GM23248 (cell line): ENCODE results near the gene SOX10. TPM values are rescaled to one million over a fixed set of nuclear protein-coding genes. Genes with fewer than 3 reads are reported as not detected.
"Not testable (repeated sequence)": the region's sequence is repeated elsewhere in the genome, so short reads cannot be mapped to it uniquely, and the experiment has no call there.

Source experiments
- DNase-seq: peaks from one replicate; pipeline ENCODE4 v3.0.0-alpha.2; 2015
- H2AFZ ChIP-seq: fragments of 200-600 bp; sonication (generic); 2 replicates; pipeline ENCODE4 v1.6.1; 2016; ENCODE audit warnings: antibody characterized with exemption
- H3F3A ChIP-seq: fragments of 200-600 bp; sonication (generic); 2 replicates; pipeline ENCODE4 v1.6.1; 2016; ENCODE audit warnings: mild to moderate bottlenecking, antibody characterized with exemption, mixed run types; ENCODE audit not compliant: insufficient read depth
- H3K27ac ChIP-seq: fragments of 200-600 bp; sonication (generic); 2 replicates; pipeline ENCODE4 v1.5.1; 2016; ENCODE audit warnings: mild to moderate bottlenecking
- H3K27me3 ChIP-seq: fragments of 200-600 bp; sonication (generic); replicated peaks from 2 replicates; pipeline ENCODE4 v1.6.1; 2016; ENCODE audit warnings: mild to moderate bottlenecking; ENCODE audit not compliant: insufficient read depth
- H3K36me3 ChIP-seq: fragments of 200-600 bp; sonication (generic); 2 replicates; pipeline ENCODE4 v1.6.1; 2016; ENCODE audit warnings: low read depth, mild to moderate bottlenecking
- H3K4me1 ChIP-seq: fragments of 200-600 bp; sonication (generic); 2 replicates; pipeline ENCODE4 v1.6.1; 2016; ENCODE audit warnings: mild to moderate bottlenecking; ENCODE audit not compliant: insufficient read depth
- H3K4me2 ChIP-seq: fragments of 200-600 bp; sonication (generic); one replicate; pipeline ENCODE4 v1.6.1; 2016; ENCODE audit warnings: mild to moderate bottlenecking; ENCODE audit not compliant: unreplicated experiment
- H3K4me3 ChIP-seq: fragments of 200-600 bp; sonication (generic); 2 replicates; pipeline ENCODE4 v1.5.1; 2016; ENCODE audit warnings: mild to moderate bottlenecking
- H3K79me2 ChIP-seq: fragments of 200-600 bp; sonication (generic); 2 replicates; pipeline ENCODE4 v1.6.1; 2016; ENCODE audit warnings: mild to moderate bottlenecking; ENCODE audit not compliant: insufficient read depth
- H3K9ac ChIP-seq: fragments of 200-600 bp; sonication (generic); 2 replicates; pipeline ENCODE4 v1.6.1; 2016; ENCODE audit warnings: mild to moderate bottlenecking
- H3K9me2 ChIP-seq: fragments of 200-600 bp; sonication (generic); 2 replicates; pipeline ENCODE4 v1.6.1; 2016; ENCODE audit warnings: mixed run types, mild to moderate bottlenecking, moderate library complexity; ENCODE audit not compliant: insufficient read depth
- H3K9me3 ChIP-seq: fragments of 200-600 bp; sonication (generic); one replicate; pipeline ENCODE4 v1.6.1; 2017; ENCODE audit warnings: low read depth
- H4K20me1 ChIP-seq: fragments of 200-600 bp; sonication (generic); 2 replicates; pipeline ENCODE4 v1.6.0; 2016; ENCODE audit not compliant: insufficient read depth
- EZH2 ChIP-seq: fragments of 200-600 bp; sonication (generic); IDR thresholded peaks from 2 replicates; pipeline ENCODE4 v1.6.1; 2018; ENCODE audit warnings: antibody characterized with exemption, mild to moderate bottlenecking; ENCODE audit not compliant: insufficient read depth, poor library complexity, severe bottlenecking
- EZH2phosphoT487 ChIP-seq: fragments of 200-600 bp; sonication (generic); IDR thresholded peaks from 2 replicates; pipeline ENCODE4 v1.6.1; 2018; ENCODE audit warnings: antibody characterized with exemption, moderate library complexity, mild to moderate bottlenecking, low read depth; ENCODE audit not compliant: insufficient read depth
- WGBS, 2 experiments: methylation state at CpG; one replicate each; pipeline ENCODE4 v1.1.6; 2015 to 2017; ENCODE audit warnings: low lambda C conversion rate in 2 of 2, low coverage in 1 of 2; ENCODE audit errors: missing lambda C conversion rate in 2 of 2; 5-methylcytosine and 5-hydroxymethylcytosine counted together
- in situ Hi-C: fragments of 300-500 bp; cut with MboI; formaldehyde crosslinking; loops from 2 replicates; pipeline ENCODE4 v1.15.0; 2020
- polyA plus RNA-seq: library from polyadenylated mRNA; unstranded; fragments of >200 nt; fragmentation: Nextera tagmentation; extraction: Ambion mirVana; gene quantifications from 2 replicates; pipeline ENCODE4 v1.2.1, GENCODE V29; 2016
- total RNA-seq: library from RNA; depleted of rRNA; stranded (reverse); fragments of >200 nt; shearing (Covaris generic); gene quantifications from 2 replicates; pipeline ENCODE4 v1.2.3, GENCODE V29; 2014

Gene SOX10
- total and polyA plus RNA-seq, 2 experiments from 2014 or later: not detected

GRCh38 chr22:37953437-37954179 lies 30.7 kb downstream of the SOX10 start, which contains the start of the genes C22orf23 and POLR2F:
Gene C22orf23, minus strand, starts transcription at chr22:37953601. Its CDS starts 452 bp downstream, at chr22:37953149.
Gene POLR2F, plus strand, starts transcription at chr22:37953699. Its CDS starts 89 bp downstream, at chr22:37953788.
- H3K9me2 ChIP-seq: no peaks in the 10 kb centered on the region
- peak within 1 kb of the TSS; percentile 98 for H3K4me2 ChIP-seq
- DNase-seq: peak; percentile 99
- H2AFZ ChIP-seq: peak within 1 kb of the TSS; percentile 91
- in situ Hi-C loops: no loop called here
- peaks cover 27% of the 10 kb centered on the region for H3K79me2 ChIP-seq
- peak within 1 kb of the TSS; percentile 87 for H3K27ac ChIP-seq
- H3K9ac ChIP-seq: peak within 1 kb of the TSS; percentile 90
- peak within 1 kb of the TSS; percentile 93 for H3K4me3 ChIP-seq
- H3F3A ChIP-seq: 0 out of 2 replicates have a peak, but pooled peaks cover 4% of the 10 kb centered on the region
- no peaks in the 10 kb centered on the region for H4K20me1 ChIP-seq
- H3K36me3 ChIP-seq: 0 out of 2 replicates have a peak, but pooled peaks cover 6% of the 10 kb centered on the region
- H3K4me1 ChIP-seq: peaks cover 9% of the 10 kb centered on the region; the same call in 1 of the 2 replicates
- no peaks in the 10 kb centered on the region for H3K27me3 ChIP-seq
- TF ChIP-seq EZH2 (no peak), EZH2phosphoT487 (no peak)
- no peaks in the 10 kb centered on the region for H3K9me3 ChIP-seq
- 0 to 1% methylated on average over 46 to 51 of the region's 52 CpGs for WGBS, 2 experiments

- Histone ChIP-seq H3K9me2 (no peaks in the 10 kb centered on the region), H3K4me2 (peak overlapping the region; percentile 98), H4K20me1 (no peaks in the 10 kb centered on the region), H2AFZ (peak overlapping the region; percentile 91), H3K9ac (peak overlapping the region; percentile 90), H3K27me3 (no peaks in the 10 kb centered on the region), H3K4me3 (peak overlapping the region; percentile 93), H3F3A (0 out of 2 replicates have a peak, but pooled peaks cover 4% of the 10 kb centered on the region), H3K4me1 (peaks cover 14% of the 10 kb centered on the region), H3K9me3 (no peaks in the 10 kb centered on the region), H3K79me2 (peaks cover 27% of the 10 kb centered on the region), H3K36me3 (0 out of 2 replicates have a peak, but pooled peaks cover 6% of the 10 kb centered on the region), H3K27ac (peak overlapping the region; percentile 87)
- in situ Hi-C loops: no loop called here
- DNase-seq: peak; percentile 76
- 1 to 3% methylated on average over 13 of the region's 13 CpGs for WGBS, 2 experiments
- TF ChIP-seq EZH2phosphoT487: no peak
- no peak for TF ChIP-seq EZH2
Observed at GRCh38 chr22:37953062-37953436, 31.3 kb downstream of the SOX10 start.

GRCh38 chr22:37952629-37953028 lies 31.7 kb downstream of the SOX10 start:
- H3K9me3 ChIP-seq, H3K9me2 ChIP-seq, in situ Hi-C loops, H3K36me3 ChIP-seq, DNase-seq, H3K27me3 ChIP-seq, H4K20me1 ChIP-seq, H3F3A ChIP-seq: not testable (repeated sequence)
- Histone ChIP-seq H3K4me2 (peak overlapping the region; percentile 98), H3K79me2 (peaks cover 27% of the 10 kb centered on the region), H3K4me1 (peaks cover 14% of the 10 kb centered on the region), H3K4me3 (peak overlapping the region; percentile 93), H2AFZ (peak overlapping the region; percentile 91), H3K9ac (peak overlapping the region; percentile 90), H3K27ac (peak overlapping the region; percentile 87)
- 14 to 15% methylated on average over 20 of the region's 20 CpGs for WGBS, 2 experiments

GRCh38 chr22:37951305-37951704 lies 33.0 kb downstream of the SOX10 start:
- no peak overlapping the region for H3K9ac ChIP-seq
- H3K27me3 ChIP-seq: no peaks in the 10 kb centered on the region
- in situ Hi-C loops: no loop called here
- no peaks in the 10 kb centered on the region for H3K9me2 ChIP-seq
- H3K4me2 ChIP-seq: no peak overlapping the region
- no peaks in the 10 kb centered on the region for H4K20me1 ChIP-seq
- peaks cover 27% of the 10 kb centered on the region for H3K79me2 ChIP-seq
- peaks cover 14% of the 10 kb centered on the region for H3K4me1 ChIP-seq
- H3F3A ChIP-seq: 0 out of 2 replicates have a peak, but pooled peaks cover 4% of the 10 kb centered on the region
- H3K36me3 ChIP-seq: no peaks in the 10 kb centered on the region
- H3K9me3 ChIP-seq: no peaks in the 10 kb centered on the region
- TF ChIP-seq EZH2 (no peak), EZH2phosphoT487 (no peak)
- H3K27ac ChIP-seq: no peak overlapping the region; the same call in 1 of the 2 replicates
- H2AFZ ChIP-seq: no peak overlapping the region
- 36 to 46% methylated on average over 8 of the region's 8 CpGs for WGBS, 2 experiments
- no peak overlapping the region for H3K4me3 ChIP-seq
- peak; percentile 57 for DNase-seq

- DNase-seq, H3K4me2 ChIP-seq, H3F3A ChIP-seq, H4K20me1 ChIP-seq, H3K4me1 ChIP-seq, H3K9ac ChIP-seq, H2AFZ ChIP-seq, H3K27me3 ChIP-seq, in situ Hi-C loops, H3K36me3 ChIP-seq, H3K4me3 ChIP-seq, H3K27ac ChIP-seq, H3K9me3 ChIP-seq, H3K79me2 ChIP-seq, H3K9me2 ChIP-seq: not testable (repeated sequence)
- 92 to 96% methylated on average over 12 to 14 of the region's 14 CpGs for WGBS, 2 experiments
Observed at GRCh38 chr22:37947142-37947795, 37.1 kb downstream of the SOX10 start.

GRCh38 chr22:37944423-37944822 lies 39.9 kb downstream of the SOX10 start:
- in situ Hi-C loops, H3K79me2 ChIP-seq: not testable (repeated sequence)

More at GRCh38 chr22:37944423-37944822, 39.9 kb downstream of the SOX10 start:
- not testable (repeated sequence) for H3K4me1 ChIP-seq, H3K36me3 ChIP-seq, H3K4me3 ChIP-seq, H3K9ac ChIP-seq, H3K4me2 ChIP-seq, H3K9me3 ChIP-seq, H2AFZ ChIP-seq, DNase-seq, H4K20me1 ChIP-seq, H3K9me2 ChIP-seq, H3F3A ChIP-seq, H3K27ac ChIP-seq, H3K27me3 ChIP-seq
- 91 to 94% methylated on average over 11 of the region's 11 CpGs for WGBS, 2 experiments
